HS-27A (cell line): ENCODE measurements around the gene ME3.
"Not testable (repeated sequence)": the region's sequence is repeated elsewhere in the genome, so short reads cannot be mapped to it uniquely, and the experiment has no call there.

Experiments used
- DNase-seq: peaks from one replicate; pipeline ENCODE4 v3.0.0-alpha.2; 2012; ENCODE audit warnings: low read depth, missing footprints

ME3 gene

GRCh38 chr11:86587264-86588193 is 84.9 kb downstream of the ME3 start:
- DNase-seq = no peak

- no peak for DNase-seq
These were observed 86.1 kb downstream of the ME3 start for GRCh38 chr11:86586307-86586706.

- no peak for DNase-seq
These were observed 89.5 kb downstream of the ME3 start for GRCh38 chr11:86582898-86583297.

GRCh38 chr11:86580535-86580934 is 91.9 kb downstream of the ME3 start:
- DNase-seq = no peak

GRCh38 chr11:86579406-86579731 is 93.0 kb downstream of the ME3 start:
- DNase-seq = no peak

GRCh38 chr11:86578727-86579405 is 93.5 kb downstream of the ME3 start:
- DNase-seq = no peak

GRCh38 chr11:86577644-86578636 is 94.5 kb downstream of the ME3 start:
- DNase-seq = peak; percentile 77

- DNase-seq = no peak
These were observed 95.3 kb downstream of the ME3 start for GRCh38 chr11:86576946-86577624.

GRCh38 chr11:86575927-86576326 is 96.5 kb downstream of the ME3 start:
- no peak for DNase-seq

- DNase-seq = no peak
These were observed 97.1 kb downstream of the ME3 start for GRCh38 chr11:86575208-86575855.

GRCh38 chr11:86574493-86575207 is 97.8 kb downstream of the ME3 start:
- DNase-seq = no peak

GRCh38 chr11:86571273-86571948 is 101.0 kb downstream of the ME3 start:
- no peak for DNase-seq

- DNase-seq = no peak
These were observed 102.0 kb downstream of the ME3 start for GRCh38 chr11:86570451-86570850.

GRCh38 chr11:86570020-86570419 is 102.4 kb downstream of the ME3 start:
- DNase-seq = no peak

- DNase-seq = no peak
These were observed 103.3 kb downstream of the ME3 start for GRCh38 chr11:86569109-86569508.

GRCh38 chr11:86565801-86566312 is 106.6 kb downstream of the ME3 start:
- no peak for DNase-seq

GRCh38 chr11:86565388-86565787 is 107.0 kb downstream of the ME3 start:
- no peak for DNase-seq

- DNase-seq = not testable (repeated sequence)
These were observed 109.6 kb downstream of the ME3 start for GRCh38 chr11:86562842-86563241.

GRCh38 chr11:86559311-86559945 is 113.0 kb downstream of the ME3 start:
- no peak for DNase-seq
